ENCODE results near the gene DHX15.

The DHX15 gene

DNA sequence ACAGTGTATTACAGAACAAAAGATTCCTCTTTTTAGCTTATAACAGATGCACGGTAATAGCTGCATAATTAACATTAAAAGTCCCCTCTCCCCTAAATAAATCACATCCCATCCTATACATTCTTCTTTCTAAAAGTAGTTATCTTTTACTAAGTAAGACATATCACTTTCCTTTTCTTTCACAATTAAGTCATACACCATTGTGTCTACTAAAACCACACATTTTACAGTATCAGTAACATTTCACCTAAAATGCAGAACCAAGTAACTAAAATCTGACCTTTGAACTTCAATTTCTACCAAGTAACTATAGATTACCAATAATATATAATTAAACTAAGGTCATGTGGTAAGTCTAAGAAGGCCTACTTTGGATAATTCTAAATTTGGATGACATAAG is 14.2 kb downstream of the DHX15 start:
- H2AFZ ChIP-seq (ENCODE audit: insufficient read depth, low read length, poor library complexity) = no peak overlapping the region
- no peak overlapping the region for H2BK5ac ChIP-seq (ENCODE audit: low read depth, low read length, poor library complexity)
- no peaks in the 10 kb centered on the region for H3K27me3 ChIP-seq (ENCODE audit: insufficient read depth, low read length)
- no peak overlapping the region for H3K18ac ChIP-seq (ENCODE audit: low read length)
- no peak overlapping the region for H2BK12ac ChIP-seq (ENCODE audit: low read length)
- no CpG with 5 or more reads among the region's 1 CpG for WGBS (ENCODE audit: extremely low coverage, insufficient coverage, insufficient read length)
- H4K8ac ChIP-seq (ENCODE audit: low read depth, low read length) = no peak overlapping the region
- H3K23ac ChIP-seq (ENCODE audit: low read length) = no peak overlapping the region
- H3K9ac ChIP-seq (ENCODE audit: low read length) = no peak overlapping the region
- no peak overlapping the region for H3K4me2 ChIP-seq (ENCODE audit: low read length)
- no peak overlapping the region for H3K4me3 ChIP-seq (ENCODE audit: low read depth, low read length)
- no peak overlapping the region for H2BK120ac ChIP-seq (ENCODE audit: insufficient read depth, low read length, poor library complexity)
- H2AK5ac ChIP-seq (ENCODE audit: low read length) = no peak overlapping the region
- peaks cover 16% of the 10 kb centered on the region for H3K79me2 ChIP-seq (ENCODE audit: control insufficient read depth, insufficient read depth, low read length, poor library complexity)
- no peak overlapping the region for H3K4ac ChIP-seq (ENCODE audit: low read depth, low read length)
- H3K14ac ChIP-seq (ENCODE audit: low read length) = no peak overlapping the region
- H3K79me1 ChIP-seq (ENCODE audit: low read length) = no peaks in the 10 kb centered on the region
- peaks cover 15 to 25% of the 10 kb centered on the region in 2 experiments for H3K36me3 ChIP-seq (ENCODE audit: control insufficient read depth in 1 of 2, insufficient read depth in 2 of 2, low read length in 2 of 2)
- H3K27ac ChIP-seq (ENCODE audit: low read depth, low read length) = no peak overlapping the region
- no peak overlapping the region for H4K12ac ChIP-seq (ENCODE audit: low read depth, low read length)
- H3K4me1 ChIP-seq (ENCODE audit: control insufficient read depth in 1 of 2, insufficient read depth in 2 of 2, low read length in 2 of 2) = no peaks in the 10 kb centered on the region
- no peak for DNase-seq
- no peak overlapping the region for H4K91ac ChIP-seq (ENCODE audit: low read depth, low read length)
- no peaks in the 10 kb centered on the region for H3K9me3 ChIP-seq (ENCODE audit: insufficient read depth, low read depth, low read length)

DNA sequence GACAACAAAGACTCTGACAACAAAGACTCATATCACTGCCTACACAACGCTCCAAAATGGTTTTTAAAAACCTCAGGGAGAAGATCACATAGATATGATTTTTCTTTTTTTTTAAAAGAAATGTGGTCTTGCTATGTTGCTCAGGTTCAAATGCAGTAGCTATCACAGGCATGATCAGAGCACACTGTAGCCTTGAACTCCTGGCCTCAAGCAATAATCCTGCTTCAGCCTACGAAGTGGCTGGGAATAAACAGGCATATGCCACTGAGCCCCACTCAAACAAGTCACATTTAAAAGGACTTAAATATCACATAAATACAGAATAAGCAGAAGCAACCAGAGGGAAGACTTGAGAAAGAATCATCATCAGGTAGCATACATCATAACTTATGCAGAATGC is 14.7 kb downstream of the DHX15 start:
- no peak overlapping the region for H3K27ac ChIP-seq (ENCODE audit: low read depth, low read length)
- no peak overlapping the region for H4K12ac ChIP-seq (ENCODE audit: low read depth, low read length)
- no peak overlapping the region for H3K18ac ChIP-seq (ENCODE audit: low read length)
- no peak overlapping the region for H3K9ac ChIP-seq (ENCODE audit: low read length)
- no peaks in the 10 kb centered on the region for H3K9me3 ChIP-seq (ENCODE audit: insufficient read depth, low read depth, low read length)
- H3K23ac ChIP-seq (ENCODE audit: low read length) = no peak overlapping the region
- H2BK12ac ChIP-seq (ENCODE audit: low read length) = no peak overlapping the region
- H2AFZ ChIP-seq (ENCODE audit: insufficient read depth, low read length, poor library complexity) = no peak overlapping the region
- no peak overlapping the region for H2AK5ac ChIP-seq (ENCODE audit: low read length)
- no peaks in the 10 kb centered on the region for H3K79me1 ChIP-seq (ENCODE audit: low read length)
- peak overlapping the region; percentile 97 for H3K4ac ChIP-seq (ENCODE audit: low read depth, low read length)
- H2BK120ac ChIP-seq (ENCODE audit: insufficient read depth, low read length, poor library complexity) = no peak overlapping the region
- no peak overlapping the region for H3K4me3 ChIP-seq (ENCODE audit: low read depth, low read length)
- no CpG with 5 or more reads among the region's 2 CpGs for WGBS (ENCODE audit: extremely low coverage, insufficient coverage, insufficient read length)
- H3K4me2 ChIP-seq (ENCODE audit: low read length) = no peak overlapping the region
- H3K27me3 ChIP-seq (ENCODE audit: insufficient read depth, low read length) = no peaks in the 10 kb centered on the region
- H4K8ac ChIP-seq (ENCODE audit: low read depth, low read length) = no peak overlapping the region
- peaks cover 14 to 23% of the 10 kb centered on the region in 2 experiments for H3K36me3 ChIP-seq (ENCODE audit: control insufficient read depth in 1 of 2, insufficient read depth in 2 of 2, low read length in 2 of 2)
- H4K91ac ChIP-seq (ENCODE audit: low read depth, low read length) = no peak overlapping the region
- no peak overlapping the region for H3K14ac ChIP-seq (ENCODE audit: low read length)
- peaks cover 16% of the 10 kb centered on the region for H3K79me2 ChIP-seq (ENCODE audit: control insufficient read depth, insufficient read depth, low read length, poor library complexity)
- no peak overlapping the region for H2BK5ac ChIP-seq (ENCODE audit: low read depth, low read length, poor library complexity)
- no peaks in the 10 kb centered on the region for H3K4me1 ChIP-seq (ENCODE audit: control insufficient read depth in 1 of 2, insufficient read depth in 2 of 2, low read length in 2 of 2)
- no peak for DNase-seq

DNA sequence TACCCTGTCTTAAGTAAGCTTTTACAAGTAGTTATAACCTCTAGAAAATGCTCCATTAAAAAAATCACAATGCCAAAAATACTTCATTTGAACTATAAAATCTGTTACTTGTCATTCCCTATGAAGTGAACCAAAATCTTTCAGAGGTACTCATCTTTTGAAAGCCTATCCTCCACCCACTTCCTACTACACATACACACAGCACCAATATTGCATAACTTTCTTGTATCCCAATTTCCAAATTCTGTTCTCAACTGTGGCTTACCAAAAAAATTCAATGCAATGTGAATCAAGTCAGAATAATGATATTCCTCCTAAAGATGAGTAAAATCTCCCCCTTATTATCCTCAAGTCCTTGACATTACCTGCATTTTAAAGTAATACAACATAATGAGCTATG is 15.9 kb downstream of the DHX15 start:
- Histone ChIP-seq H3K9me3 (ENCODE audit: insufficient read depth, low read depth, low read length) (no peaks in the 10 kb centered on the region), H3K18ac (ENCODE audit: low read length) (no peak overlapping the region), H3K36me3 (ENCODE audit: control insufficient read depth in 1 of 2, insufficient read depth in 2 of 2, low read length in 2 of 2) (peaks cover 17 to 20% of the 10 kb centered on the region in 2 experiments)

DNA sequence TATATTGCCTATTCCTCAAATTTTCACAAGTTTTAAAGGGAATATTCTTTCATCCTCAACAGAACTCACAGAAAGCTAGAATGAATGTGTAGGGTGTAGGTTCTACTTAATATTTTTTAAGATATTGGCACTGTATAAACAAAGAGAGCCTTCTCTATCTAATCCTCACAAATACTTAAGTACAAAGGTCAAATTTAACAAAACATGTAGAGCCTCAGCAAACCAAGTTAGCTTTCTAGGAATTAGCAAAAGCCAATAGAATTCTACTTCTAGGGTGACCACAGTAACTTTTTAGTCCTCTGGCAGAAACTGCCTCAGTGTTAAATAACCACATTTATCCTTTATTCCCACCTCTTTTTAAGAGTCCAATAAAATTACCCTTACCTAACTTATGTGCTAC is 19.3 kb downstream of the DHX15 start:
- Histone ChIP-seq H2BK5ac (ENCODE audit: low read depth, low read length, poor library complexity) (no peak overlapping the region), H3K27me3 (ENCODE audit: insufficient read depth, low read length) (no peaks in the 10 kb centered on the region), H3K18ac (ENCODE audit: low read length) (no peak overlapping the region), H4K91ac (ENCODE audit: low read depth, low read length) (no peak overlapping the region), H4K8ac (ENCODE audit: low read depth, low read length) (no peak overlapping the region), H3K36me3 (ENCODE audit: control insufficient read depth in 1 of 2, insufficient read depth in 2 of 2, low read length in 2 of 2) (peaks cover 14 to 15% of the 10 kb centered on the region in 2 experiments), H3K4me2 (ENCODE audit: low read length) (no peak overlapping the region), H3K79me1 (ENCODE audit: low read length) (no peaks in the 10 kb centered on the region), H3K79me2 (ENCODE audit: control insufficient read depth, insufficient read depth, low read length, poor library complexity) (peaks cover 13% of the 10 kb centered on the region), H3K4me3 (ENCODE audit: low read depth, low read length) (no peak overlapping the region), H3K9ac (ENCODE audit: low read length) (no peak overlapping the region), H3K4ac (ENCODE audit: low read depth, low read length) (no peak overlapping the region), H3K4me1 (ENCODE audit: control insufficient read depth in 1 of 2, insufficient read depth in 2 of 2, low read length in 2 of 2) (no peaks in the 10 kb centered on the region), H2BK120ac (ENCODE audit: insufficient read depth, low read length, poor library complexity) (no peak overlapping the region), H3K23ac (ENCODE audit: low read length) (no peak overlapping the region), H2BK12ac (ENCODE audit: low read length) (no peak overlapping the region), H3K9me3 (ENCODE audit: insufficient read depth, low read depth, low read length) (no peaks in the 10 kb centered on the region), H2AK5ac (ENCODE audit: low read length) (no peak overlapping the region), H3K27ac (ENCODE audit: low read depth, low read length) (no peak overlapping the region), H2AFZ (ENCODE audit: insufficient read depth, low read length, poor library complexity) (no peak overlapping the region), H3K14ac (ENCODE audit: low read length) (no peak overlapping the region), H4K12ac (ENCODE audit: low read depth, low read length) (no peak overlapping the region)
- no peak for DNase-seq

More for the DNA sequence above, 15.9 kb downstream of the DHX15 start:
- Histone ChIP-seq H2AFZ (ENCODE audit: insufficient read depth, low read length, poor library complexity) (no peak overlapping the region), H3K4me3 (ENCODE audit: low read depth, low read length) (no peak overlapping the region), H4K12ac (ENCODE audit: low read depth, low read length) (no peak overlapping the region), H2BK12ac (ENCODE audit: low read length) (no peak overlapping the region), H2AK5ac (ENCODE audit: low read length) (no peak overlapping the region), H3K27ac (ENCODE audit: low read depth, low read length) (no peak overlapping the region), H4K91ac (ENCODE audit: low read depth, low read length) (no peak overlapping the region), H3K14ac (ENCODE audit: low read length) (no peak overlapping the region), H3K23ac (ENCODE audit: low read length) (no peak overlapping the region), H3K4me1 (ENCODE audit: control insufficient read depth in 1 of 2, insufficient read depth in 2 of 2, low read length in 2 of 2) (no peaks in the 10 kb centered on the region), H3K27me3 (ENCODE audit: insufficient read depth, low read length) (no peaks in the 10 kb centered on the region), H3K4me2 (ENCODE audit: low read length) (no peak overlapping the region), H2BK5ac (ENCODE audit: low read depth, low read length, poor library complexity) (no peak overlapping the region), H3K9ac (ENCODE audit: low read length) (no peak overlapping the region), H3K79me1 (ENCODE audit: low read length) (no peaks in the 10 kb centered on the region), H4K8ac (ENCODE audit: low read depth, low read length) (no peak overlapping the region), H2BK120ac (ENCODE audit: insufficient read depth, low read length, poor library complexity) (no peak overlapping the region), H3K4ac (ENCODE audit: low read depth, low read length) (no peak overlapping the region), H3K79me2 (ENCODE audit: control insufficient read depth, insufficient read depth, low read length, poor library complexity) (peaks cover 13% of the 10 kb centered on the region)
- no peak for DNase-seq
